CD4-positive, alpha-beta T cell (primary cell): ENCODE results near the gene MOSPD3. TPM values are rescaled to one million over a fixed set of nuclear protein-coding genes. Genes with fewer than 3 reads are reported as not detected.

Experiments
- ATAC-seq: fragments of 200-7000 bp; cut with Tn5 transposase; one replicate; pipeline ENCODE4 v1.10.0; 2022; ENCODE audit warnings: mild to moderate bottlenecking; ENCODE audit not compliant: poor library complexity
- CTCF ChIA-PET: fragments of 350-600 bp; sonication (Branson Sonifier 250); formaldehyde crosslinking; loops from one replicate; lab custom pipeline; 2021; ENCODE audit warnings: antibody characterized with exemption, inconsistent platforms; lab: Charles Lee
- POLR2A ChIA-PET: fragments of 350-600 bp; sonication (Branson Sonifier 250); formaldehyde crosslinking; loops from one replicate; lab custom pipeline; 2021; ENCODE audit warnings: antibody characterized with exemption, inconsistent platforms; lab: Charles Lee
- DNase-seq, 14 experiments: peaks; one replicate each; pipeline ENCODE4 v3.0.0-alpha.2; 2013 to 2020; ENCODE audit warnings: mixed read lengths in 2 of 14
- H3K27ac ChIP-seq, 2 donors: one replicate each; pipeline versions ENCODE4 v1.5.1 to v1.7.0; 2013; ENCODE audit warnings: low read length in 2 of 2, low read depth in 1 of 2, mild to moderate bottlenecking in 1 of 2
- H3K27me3 ChIP-seq, 2 experiments: 1 replicate in 1 of 2; 2 replicates in 1 of 2; pipeline versions ENCODE4 v1.6.1 to v1.7.0; 2013; ENCODE audit warnings: low read length in 2 of 2, control low read depth in 1 of 2, mild to moderate bottlenecking in 1 of 2, moderate library complexity in 1 of 2; ENCODE audit not compliant: insufficient read depth in 2 of 2, control insufficient read depth in 1 of 2
- H3K36me3 ChIP-seq: one replicate; pipeline ENCODE4 v1.6.1; 2013; ENCODE audit warnings: low read length, control low read depth; ENCODE audit not compliant: insufficient read depth
- H3K4me1 ChIP-seq: one replicate; pipeline ENCODE4 v1.6.1; 2013; ENCODE audit warnings: low read length, control low read depth; ENCODE audit not compliant: insufficient read depth
- H3K4me3 ChIP-seq: one replicate; pipeline ENCODE4 v1.5.1; 2013; ENCODE audit warnings: mild to moderate bottlenecking, low read length, moderate library complexity
- H3K9me3 ChIP-seq, 2 experiments: 1 replicate in 1 of 2; 2 replicates in 1 of 2; pipeline versions ENCODE4 v1.6.1 to v1.7.0; 2013; ENCODE audit warnings: low read length in 2 of 2, mild to moderate bottlenecking in 2 of 2, control low read depth in 1 of 2, moderate library complexity in 1 of 2; ENCODE audit not compliant: control insufficient read depth in 1 of 2, insufficient read depth in 1 of 2
- H3K27ac Mint-ChIP-seq: one replicate; pipeline ENCODE4 v1.8.0; 2020; ENCODE audit warnings: mixed read lengths
- H3K27me3 Mint-ChIP-seq: one replicate; pipeline ENCODE4 v1.8.0; 2021; ENCODE audit warnings: mixed read lengths
- H3K36me3 Mint-ChIP-seq: one replicate; pipeline ENCODE4 v1.8.0; 2021; ENCODE audit warnings: low read depth, mixed read lengths
- H3K4me1 Mint-ChIP-seq: one replicate; pipeline ENCODE4 v1.8.0; 2021; ENCODE audit warnings: low read depth, mixed read lengths
- H3K4me3 Mint-ChIP-seq: one replicate; pipeline ENCODE4 v1.8.0; 2020; ENCODE audit warnings: mild to moderate bottlenecking, mixed read lengths
- H3K9me3 Mint-ChIP-seq: one replicate; pipeline ENCODE4 v1.8.0; 2020; ENCODE audit warnings: mixed read lengths
- CTCF ChIP-seq: fragments of 200-600 bp; IDR thresholded peaks from one replicate; pipeline ENCODE4 v1.8.0; 2022; ENCODE audit warnings: antibody characterized with exemption, mild to moderate bottlenecking
- intact Hi-C, 2 experiments: fragments of 100-400 bp; cut with DNase I in 1 of 2; cut with micrococcal nuclease in 1 of 2; formaldehyde crosslinking; loops; one replicate each; pipeline versions ENCODE4 v1.15.1 to v1.9.0; 2023 to 2025; cut with DNase I, micrococcal nuclease
- total RNA-seq, 174 experiments: library from RNA in 2 of 174; stranded (reverse) in 2 of 174; gene quantifications; one replicate each; pipeline ENCODE4 v1.2.3 and lab custom pipeline; 2021 to 2026

Gene MOSPD3
- total RNA-seq, 2 experiments from 2014 or later: 8.5 to 10.9 TPM

DNA sequence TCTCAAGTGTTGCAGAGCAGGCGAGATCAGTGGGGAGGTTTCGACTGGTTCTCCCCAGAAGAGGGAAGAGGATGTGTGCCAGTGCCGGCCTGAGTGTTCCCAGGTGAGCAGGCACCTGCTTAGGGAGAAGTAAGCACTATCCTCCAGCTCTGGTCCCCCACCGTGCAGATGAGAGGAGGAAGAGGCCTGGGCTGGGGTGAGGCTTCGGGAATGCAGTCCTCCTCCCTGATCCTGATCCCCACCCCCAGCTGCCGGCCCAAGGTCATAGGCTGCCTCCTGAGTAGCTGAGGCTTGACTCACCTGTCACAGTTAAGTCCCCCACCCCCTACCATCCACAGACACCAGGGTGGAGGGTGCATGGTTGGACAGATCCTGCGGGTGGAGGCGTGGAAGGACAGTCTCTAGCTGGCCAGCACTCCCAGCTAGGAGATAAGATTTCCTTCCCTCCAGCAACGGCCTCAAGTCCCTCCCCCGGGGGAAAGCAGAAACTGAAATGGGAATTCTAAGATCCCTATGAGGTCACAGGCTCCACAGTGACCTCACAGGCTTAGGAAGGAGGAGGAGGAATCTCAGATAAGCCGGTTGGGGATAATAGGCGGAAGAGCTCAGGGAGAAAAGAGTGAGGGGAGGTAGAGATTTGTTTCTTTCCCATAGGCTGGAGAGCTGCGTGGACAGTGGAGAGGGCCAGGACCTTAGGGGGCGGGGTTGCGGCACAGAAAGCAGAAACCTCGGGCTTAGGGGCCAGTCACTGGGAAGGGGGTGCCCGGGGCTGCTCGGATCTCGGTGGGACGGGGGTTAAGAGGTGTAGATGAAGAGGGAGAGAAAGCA lies 27.4 kb upstream of the MOSPD3 start:
- peaks cover 32% of the 10 kb centered on the region for H3K36me3 ChIP-seq
- H3K27ac Mint-ChIP-seq: no peak overlapping the region

GRCh38 chr7:100585511-100586265 lies 26.7 kb upstream of the MOSPD3 start, which contains the start of gene LRCH4:
LRCH4 (minus strand) TSS chr7:100586129; CDS start chr7:100586100, 29 bp downstream.
- Mint-ChIP-seq H3K27ac (no peak within 1 kb of the TSS), H3K27me3 (no peaks in the 10 kb centered on the region), H3K36me3 (peaks cover 17% of the 10 kb centered on the region), H3K9me3 (no peaks in the 10 kb centered on the region), H3K4me1 (peaks cover 35% of the 10 kb centered on the region), H3K4me3 (peak within 1 kb of the TSS; percentile 97)
- ATAC-seq (peak; percentile 14), DNase-seq (peak; percentile 42 to 82 (median 56))
- H3K4me3 ChIP-seq: peak within 1 kb of the TSS; percentile 95
- no peaks in the 10 kb centered on the region for H3K9me3 ChIP-seq
- CTCF ChIA-PET: interaction anchor here (0.7 to 2.2 kb wide), 9 partner anchors 17 to 119 kb away, joined by 3 to 8 read pairs (median 4); partner anchors contain the start of gene MOSPD3
- intact Hi-C loops: loop anchor here (1.0 to 2.0 kb wide), 5 partner anchors 15 to 89 kb away; partner anchors contain the start of genes AGFG2 (in 1 of the 2) and MOSPD3 (in 1 of the 2)
- POLR2A ChIA-PET: interaction anchor here (0.6 to 4.9 kb wide), 44 partner anchors 8 to 1027 kb away, joined by 3 to 113 read pairs (median 8); partner anchors contain the start of genes AGFG2, GIGYF1, GNB2 and GPC2
- peak within 1 kb of the TSS; percentile 93 to 96 for H3K27ac ChIP-seq
- H3K27me3 ChIP-seq: peaks cover 0 to 4% of the 10 kb centered on the region in 2 experiments
- no peak for TF ChIP-seq CTCF
- H3K4me1 ChIP-seq: peaks cover 58% of the 10 kb centered on the region
- H3K36me3 ChIP-seq: peaks cover 24% of the 10 kb centered on the region

More for the DNA sequence above, 27.4 kb upstream of the MOSPD3 start:
- no peak for ATAC-seq
- Histone ChIP-seq H3K27ac (peak overlapping the region; percentile 93 to 96), H3K4me1 (peaks cover 65% of the 10 kb centered on the region), H3K4me3 (peak overlapping the region; percentile 95), H3K27me3 (no peaks in the 10 kb centered on the region), H3K9me3 (no peaks in the 10 kb centered on the region)
- Mint-ChIP-seq H3K27me3 (no peaks in the 10 kb centered on the region), H3K4me1 (peaks cover 35% of the 10 kb centered on the region), H3K9me3 (no peaks in the 10 kb centered on the region), H3K36me3 (peaks cover 17% of the 10 kb centered on the region), H3K4me3 (peak overlapping the region; percentile 97)
- CTCF ChIA-PET: interaction anchor here (0.7 to 2.2 kb wide), 7 partner anchors 20 to 120 kb away, joined by 3 to 8 read pairs (median 5); partner anchors contain the start of gene MOSPD3
- POLR2A ChIA-PET: interaction anchor here (0.6 to 4.9 kb wide), 27 partner anchors 10 to 1026 kb away, joined by 3 to 113 read pairs (median 12); partner anchors contain the start of genes AGFG2, GIGYF1, MEPCE and MOSPD3
- no peak for TF ChIP-seq CTCF
- intact Hi-C loops: loop anchor here in 1 of 2 experiments (2.0 kb wide), 1 partner anchor 90 kb away; no protein-coding TSS in a partner anchor
- DNase-seq: peak in 2 of 14 experiments; percentile 11 to 52
